Transverse colon (tissue), 4 donors: Measurements from ENCODE around the gene BTLA.

Experiments
- POLR2A ChIP-seq: fragments of 450-650 bp; IDR thresholded peaks from one replicate; pipeline ENCODE4 v1.6.1; 2016; ENCODE audit warnings: antibody characterized with exemption, mild to moderate bottlenecking, moderate library complexity
- POLR2AphosphoS5 ChIP-seq, 3 donors: sonication (generic); formaldehyde crosslinking; IDR thresholded peaks; one replicate each; pipeline ENCODE4 v1.6.1; 2016; ENCODE audit warnings: antibody characterized with exemption in 3 of 3
- TF ChIP-seq, protein P1 (sequence below), 5 experiments: fragments of 200-600 bp in 3 of 5; fragments of 450-650 bp in 2 of 5; sonication (generic) in 3 of 5; IDR thresholded peaks; 1 replicate in 2 of 5; 2 replicates in 3 of 5; pipeline ENCODE4 v1.5.1; 2016 to 2017; ENCODE audit warnings: antibody characterized with exemption in 5 of 5, inconsistent platforms in 3 of 5, mild to moderate bottlenecking in 2 of 5, moderate library complexity in 1 of 5

DNA sequence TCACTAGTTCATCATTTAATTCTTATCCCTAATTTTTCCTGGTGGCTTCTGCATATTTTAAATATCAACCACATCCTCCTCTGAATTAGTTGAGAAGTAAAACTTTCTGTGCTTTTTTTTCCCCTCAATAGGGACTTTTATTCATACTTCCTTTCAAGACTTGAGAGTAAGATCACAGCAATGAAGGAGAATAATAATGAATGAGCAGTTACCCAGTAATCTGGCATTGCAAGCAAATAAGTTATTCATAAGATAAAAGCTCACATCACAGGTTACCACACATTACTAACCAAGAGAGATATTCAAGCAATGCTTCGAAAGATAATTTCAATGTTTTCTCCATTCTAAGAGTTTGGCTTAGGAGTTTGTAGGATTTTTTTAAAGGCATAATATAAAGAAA, 50.3 kb downstream of the BTLA start:
- no peak for TF ChIP-seq POLR2AphosphoS5 (IDR thresholded peaks at IDR 0.05)
- TF ChIP-seq, protein P1, sequence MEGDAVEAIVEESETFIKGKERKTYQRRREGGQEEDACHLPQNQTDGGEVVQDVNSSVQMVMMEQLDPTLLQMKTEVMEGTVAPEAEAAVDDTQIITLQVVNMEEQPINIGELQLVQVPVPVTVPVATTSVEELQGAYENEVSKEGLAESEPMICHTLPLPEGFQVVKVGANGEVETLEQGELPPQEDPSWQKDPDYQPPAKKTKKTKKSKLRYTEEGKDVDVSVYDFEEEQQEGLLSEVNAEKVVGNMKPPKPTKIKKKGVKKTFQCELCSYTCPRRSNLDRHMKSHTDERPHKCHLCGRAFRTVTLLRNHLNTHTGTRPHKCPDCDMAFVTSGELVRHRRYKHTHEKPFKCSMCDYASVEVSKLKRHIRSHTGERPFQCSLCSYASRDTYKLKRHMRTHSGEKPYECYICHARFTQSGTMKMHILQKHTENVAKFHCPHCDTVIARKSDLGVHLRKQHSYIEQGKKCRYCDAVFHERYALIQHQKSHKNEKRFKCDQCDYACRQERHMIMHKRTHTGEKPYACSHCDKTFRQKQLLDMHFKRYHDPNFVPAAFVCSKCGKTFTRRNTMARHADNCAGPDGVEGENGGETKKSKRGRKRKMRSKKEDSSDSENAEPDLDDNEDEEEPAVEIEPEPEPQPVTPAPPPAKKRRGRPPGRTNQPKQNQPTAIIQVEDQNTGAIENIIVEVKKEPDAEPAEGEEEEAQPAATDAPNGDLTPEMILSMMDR (IDR thresholded peaks at IDR 0.05) = no peak
- no peak for TF ChIP-seq POLR2A
